RCC 7860 (cell line): ENCODE results near the gene SRGAP1.
"Not testable (repeated sequence)": the region's sequence is repeated elsewhere in the genome, so short reads cannot be mapped to it uniquely, and the experiment has no call there.

Experiments used
- DNase-seq: peaks from one replicate; pipeline ENCODE4 v3.0.0-alpha.2; 2015; ENCODE audit warnings: low spot score
- FAIRE-seq: peaks from 2 replicates; lab custom pipeline; 2012; peaks lifted over from hg19 to GRCh38; lab: Jason Lieb, UNC

SRGAP1 gene

GRCh38 chr12:64102339-64102738 is 257.8 kb downstream of the SRGAP1 start:
- DNase-seq (peak; percentile 22), FAIRE-seq (peak; percentile 84)

- DNase-seq (peak; percentile 80), FAIRE-seq (peak; percentile 90)
These were observed 259.6 kb downstream of the SRGAP1 start for GRCh38 chr12:64103825-64104740.

GRCh38 chr12:64105026-64105425 is 260.5 kb downstream of the SRGAP1 start:
- FAIRE-seq (no peak), DNase-seq (no peak)

DNA sequence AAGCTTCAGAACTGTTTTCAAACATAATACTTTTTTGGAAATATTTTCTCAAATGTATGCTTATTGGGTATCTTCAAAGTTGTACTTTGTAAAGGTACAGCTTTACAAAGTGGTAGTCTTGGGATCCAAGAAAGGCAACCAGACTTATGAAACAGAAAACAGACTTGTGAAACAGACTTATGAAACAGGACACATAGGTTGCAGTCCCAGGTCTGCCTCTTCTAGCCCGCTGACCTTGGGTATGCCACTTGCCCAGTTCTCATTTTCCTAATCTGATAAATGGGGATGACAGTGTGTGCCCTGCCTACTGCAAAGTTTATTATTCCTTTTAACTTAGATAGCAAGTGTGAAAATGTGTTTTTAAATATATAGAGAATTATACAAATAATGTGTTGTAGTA is 263.3 kb downstream of the SRGAP1 start:
- DNase-seq (no peak), FAIRE-seq (no peak)

DNA sequence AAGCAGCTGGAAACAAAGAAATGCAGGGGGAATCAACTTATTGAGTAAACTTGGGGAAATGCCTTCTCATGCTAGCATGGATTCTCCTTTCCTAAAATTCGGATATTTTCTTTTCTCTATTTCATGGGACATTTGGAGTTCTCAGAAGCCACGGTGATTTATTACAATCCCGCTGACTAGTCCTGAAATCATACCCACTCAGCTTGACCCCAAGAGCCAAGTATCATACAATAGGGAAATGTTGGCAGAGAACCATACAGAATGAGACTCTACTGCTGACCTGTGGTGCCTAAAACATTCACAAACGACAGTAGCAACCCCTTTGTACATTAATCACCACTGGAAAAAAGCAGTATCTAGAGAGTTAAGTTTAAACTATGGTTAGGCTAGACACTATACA is 265.2 kb downstream of the SRGAP1 start:
- FAIRE-seq, result no peak
- no peak for DNase-seq

- FAIRE-seq (no peak), DNase-seq (no peak)
These were observed 266.4 kb downstream of the SRGAP1 start for GRCh38 chr12:64110864-64111263.

- FAIRE-seq (no peak), DNase-seq (no peak)
These were observed 272.5 kb downstream of the SRGAP1 start for GRCh38 chr12:64116969-64117368.

- DNase-seq, result no peak
- FAIRE-seq, result no peak
These were observed 276.1 kb downstream of the SRGAP1 start for GRCh38 chr12:64120568-64120967.

- not testable (repeated sequence) for FAIRE-seq, DNase-seq
These were observed 276.6 kb downstream of the SRGAP1 start for GRCh38 chr12:64121086-64121485.

DNA sequence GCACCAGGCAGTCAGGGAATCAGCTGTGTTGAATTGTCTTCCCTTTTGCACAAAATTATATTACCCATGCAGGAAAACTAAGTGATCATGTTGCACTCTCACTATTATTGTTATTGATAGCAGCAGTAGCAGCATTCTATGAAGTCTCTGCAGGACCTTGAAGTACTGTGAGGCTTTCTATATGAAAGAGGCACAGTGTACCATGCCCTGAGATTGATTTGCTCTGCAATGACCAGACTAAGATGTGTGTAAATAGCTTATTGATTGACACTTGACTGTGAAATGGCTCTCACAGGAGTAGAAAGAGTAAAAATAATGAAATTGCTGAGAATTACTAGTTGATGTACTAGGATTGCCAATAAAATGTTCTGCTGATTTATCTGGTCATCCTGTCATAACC is 277.7 kb downstream of the SRGAP1 start:
- no peak for FAIRE-seq
- DNase-seq, result no peak

DNA sequence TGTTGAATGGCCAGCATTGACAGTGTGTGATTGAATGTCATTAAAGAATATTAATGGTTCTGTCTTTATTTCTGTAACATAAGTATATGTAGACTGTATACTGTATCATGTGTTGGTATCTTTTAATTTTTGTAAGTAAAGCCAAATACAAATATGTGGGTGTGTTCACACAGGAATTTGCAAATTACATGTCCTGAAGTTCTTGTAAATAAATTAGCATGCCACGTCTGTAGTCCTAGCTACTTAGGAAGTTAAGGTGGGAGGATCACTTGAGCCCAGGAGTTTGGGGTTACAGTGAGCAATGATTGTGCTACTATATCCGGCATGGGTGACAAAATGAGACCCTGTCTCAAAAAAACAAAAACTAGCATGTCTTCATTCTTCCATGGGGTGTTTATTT is 278.5 kb downstream of the SRGAP1 start:
- DNase-seq (no peak), FAIRE-seq (no peak)

GRCh38 chr12:64123448-64123847 is 278.9 kb downstream of the SRGAP1 start:
- DNase-seq (no peak), FAIRE-seq (no peak)

DNA sequence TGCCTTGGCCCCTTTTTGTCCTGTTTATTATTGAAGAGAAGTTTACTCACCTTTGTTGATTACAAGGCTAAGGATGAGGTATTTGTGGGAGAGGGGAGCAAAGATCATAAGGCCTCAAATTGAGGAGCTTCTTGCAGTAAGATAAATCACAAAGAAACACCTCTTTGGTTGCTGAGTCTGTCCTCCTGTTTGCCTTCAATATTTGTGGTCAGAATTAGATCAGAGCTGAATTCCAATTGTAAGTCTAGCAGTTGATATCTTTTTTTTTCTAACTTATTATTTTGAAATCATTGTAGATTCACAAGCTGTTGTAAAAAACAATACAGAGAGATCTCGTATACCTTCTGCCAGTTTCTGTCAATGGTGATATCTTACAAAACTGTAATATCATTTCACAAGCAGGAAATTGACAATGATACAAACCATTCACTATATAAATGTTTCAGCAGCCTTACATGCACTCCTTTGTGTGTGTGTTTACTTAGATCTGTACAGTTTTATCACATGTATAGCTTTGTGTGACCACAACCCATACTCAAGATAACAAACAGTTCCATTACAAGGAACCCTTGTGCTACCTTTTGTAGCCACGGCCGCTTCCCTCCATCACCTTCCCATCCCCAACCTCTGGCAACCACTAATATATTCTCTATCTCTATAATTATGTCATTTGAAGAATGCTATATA is 280.2 kb downstream of the SRGAP1 start:
- FAIRE-seq, result no peak
- DNase-seq, result no peak

GRCh38 chr12:64125913-64126312 is 281.4 kb downstream of the SRGAP1 start:
- FAIRE-seq (no peak), DNase-seq (no peak)

GRCh38 chr12:64127811-64128210 is 283.3 kb downstream of the SRGAP1 start:
- FAIRE-seq, result no peak
- no peak for DNase-seq

DNA sequence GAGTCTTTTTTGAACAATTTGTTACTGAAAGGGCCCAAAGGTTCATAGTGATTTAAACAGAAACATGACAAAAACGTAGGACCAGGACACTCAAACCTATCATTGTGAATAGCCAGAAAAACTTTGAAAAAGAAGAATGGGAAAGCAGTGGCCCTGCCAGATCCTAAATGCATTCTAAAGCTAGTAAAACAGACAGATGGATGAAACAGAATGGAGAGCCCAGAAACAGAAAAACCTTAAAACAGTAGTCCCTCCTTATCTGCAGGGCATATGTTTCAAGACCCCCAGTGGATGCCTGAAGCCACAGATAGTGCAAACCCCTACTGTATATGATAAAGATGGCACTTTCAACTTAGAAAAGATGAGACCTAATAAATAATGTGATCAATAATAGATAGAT is 283.9 kb downstream of the SRGAP1 start:
- DNase-seq, result no peak

GRCh38 chr12:64130476-64130875 is 286.0 kb downstream of the SRGAP1 start:
- not testable (repeated sequence) for FAIRE-seq, DNase-seq

More for the DNA sequence above, 283.9 kb downstream of the SRGAP1 start:
- no peak for FAIRE-seq

GRCh38 chr12:64131456-64131855 is 287.0 kb downstream of the SRGAP1 start:
- not testable (repeated sequence) for FAIRE-seq, DNase-seq

- FAIRE-seq, DNase-seq: not testable (repeated sequence)
These were observed 288.2 kb downstream of the SRGAP1 start for GRCh38 chr12:64132672-64133071.

- no peak for DNase-seq
- FAIRE-seq, result no peak
These were observed 292.6 kb downstream of the SRGAP1 start for GRCh38 chr12:64137117-64137516.

- no peak for FAIRE-seq
These were observed 294.5 kb downstream of the SRGAP1 start for GRCh38 chr12:64139021-64139420.

DNA sequence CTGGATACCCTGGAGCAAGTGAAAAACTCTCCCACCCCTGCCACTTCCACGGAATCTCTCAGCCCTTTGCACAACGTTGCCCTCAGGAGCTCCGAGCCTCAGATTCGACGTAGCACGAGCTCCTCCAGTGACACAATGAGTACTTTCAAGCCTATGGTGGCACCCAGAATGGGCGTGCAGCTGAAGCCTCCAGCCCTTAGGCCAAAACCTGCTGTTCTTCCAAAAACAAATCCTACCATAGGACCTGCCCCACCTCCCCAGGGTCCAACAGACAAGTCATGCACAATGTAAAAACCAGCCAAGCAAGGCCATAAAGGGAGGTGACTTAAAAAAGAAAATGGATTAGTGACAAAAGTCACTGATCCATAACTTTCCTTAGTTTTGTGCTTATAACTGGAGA is 297.9 kb downstream of the SRGAP1 start:
- no peak for FAIRE-seq

More at GRCh38 chr12:64139021-64139420, 294.5 kb downstream of the SRGAP1 start:
- no peak for DNase-seq

More for the DNA sequence above, 297.9 kb downstream of the SRGAP1 start:
- no peak for DNase-seq
